ENCODE data around the gene ZFHX2. TPM values are rescaled to one million over a fixed set of nuclear protein-coding genes. Genes with fewer than 3 reads are reported as not detected.

The ZFHX2 gene
- total and polyA plus RNA-seq, 2 of the 13 experiments (the other 11 are each of a cell fraction or from before 2014, with no cell fraction given), result 0.17 to 0.44 TPM

DNA sequence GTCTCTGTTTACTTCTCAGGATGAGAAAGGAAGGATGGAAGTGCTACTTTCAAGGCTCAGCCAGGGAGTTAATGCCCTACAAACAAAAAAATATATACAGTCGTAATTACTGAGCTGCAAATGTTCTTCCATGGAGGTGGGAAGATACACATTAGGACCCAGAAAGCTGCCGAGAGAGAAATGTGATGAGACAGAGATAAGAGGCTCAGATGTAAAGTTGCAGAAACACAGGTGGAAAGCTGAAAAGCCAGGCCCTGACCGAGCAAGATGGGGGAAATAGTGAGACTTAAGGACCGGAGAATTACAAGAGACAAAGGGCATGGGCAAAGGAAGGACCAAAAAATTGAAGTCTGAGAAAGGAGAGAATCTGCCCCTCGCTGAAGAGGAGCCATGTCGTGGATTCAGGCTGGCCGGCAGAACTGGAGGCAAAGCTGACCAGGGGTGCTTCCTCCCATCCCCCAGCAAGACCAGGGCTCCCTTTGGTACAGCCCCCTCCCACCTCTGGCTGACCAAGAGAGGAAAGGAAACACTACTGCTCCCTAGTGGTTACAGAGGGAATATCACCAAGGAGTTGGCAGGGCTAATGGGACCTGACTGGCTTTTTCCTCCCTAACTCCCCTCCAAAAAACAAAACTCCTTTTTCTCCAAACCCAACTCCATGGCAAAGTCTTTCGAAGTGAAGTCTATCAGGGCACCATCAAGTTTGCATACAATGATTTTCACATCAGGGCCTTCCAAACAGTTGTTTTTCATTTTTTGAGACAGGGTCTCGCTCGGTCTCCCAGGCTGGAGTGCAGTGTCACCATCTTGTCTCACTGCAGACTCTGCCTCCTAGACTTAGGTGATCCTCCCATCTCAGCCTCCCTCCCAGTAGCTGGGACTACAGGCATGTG, 12.1 kb downstream of the ZFHX2 start (continued):
- TF ChIP-seq, protein P1, sequence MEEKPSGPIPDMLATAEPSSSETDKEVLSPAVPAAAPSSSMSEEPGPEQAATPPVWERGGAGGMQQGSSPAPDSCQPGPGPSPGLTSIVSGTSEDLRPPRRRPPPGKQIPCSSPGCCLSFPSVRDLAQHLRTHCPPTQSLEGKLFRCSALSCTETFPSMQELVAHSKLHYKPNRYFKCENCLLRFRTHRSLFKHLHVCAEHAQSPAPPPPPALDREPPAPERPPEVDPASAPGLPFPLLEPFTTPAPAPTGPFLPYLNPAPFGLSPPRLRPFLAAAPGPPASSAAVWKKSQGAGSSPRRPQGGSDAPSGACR (CRISPR knock-in tag; IDR thresholded peaks at IDR 0.05), result no peak
- no peak for TF ChIP-seq BORCS8-MEF2B (CRISPR knock-in tag; IDR thresholded peaks at IDR 0.05)
- no peak for TF ChIP-seq HHEX (CRISPR knock-in tag; IDR thresholded peaks at IDR 0.05)
- TF ChIP-seq KLF12 (CRISPR knock-in tag; IDR thresholded peaks at IDR 0.05; ENCODE audit: borderline replicate concordance), result no peak
- TF ChIP-seq GATA4 (IDR thresholded peaks at IDR 0.05; ENCODE audit: borderline replicate concordance, low read depth), result no peak
- no peak for TF ChIP-seq PCBP1 (IDR thresholded peaks at IDR 0.05; ENCODE audit: borderline replicate concordance, low read depth, low read length)
- TF ChIP-seq, protein P2, sequence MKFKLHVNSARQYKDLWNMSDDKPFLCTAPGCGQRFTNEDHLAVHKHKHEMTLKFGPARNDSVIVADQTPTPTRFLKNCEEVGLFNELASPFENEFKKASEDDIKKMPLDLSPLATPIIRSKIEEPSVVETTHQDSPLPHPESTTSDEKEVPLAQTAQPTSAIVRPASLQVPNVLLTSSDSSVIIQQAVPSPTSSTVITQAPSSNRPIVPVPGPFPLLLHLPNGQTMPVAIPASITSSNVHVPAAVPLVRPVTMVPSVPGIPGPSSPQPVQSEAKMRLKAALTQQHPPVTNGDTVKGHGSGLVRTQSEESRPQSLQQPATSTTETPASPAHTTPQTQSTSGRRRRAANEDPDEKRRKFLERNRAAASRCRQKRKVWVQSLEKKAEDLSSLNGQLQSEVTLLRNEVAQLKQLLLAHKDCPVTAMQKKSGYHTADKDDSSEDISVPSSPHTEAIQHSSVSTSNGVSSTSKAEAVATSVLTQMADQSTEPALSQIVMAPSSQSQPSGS (CRISPR knock-in tag; IDR thresholded peaks at IDR 0.05), result no peak
- TF ChIP-seq, protein P3, sequence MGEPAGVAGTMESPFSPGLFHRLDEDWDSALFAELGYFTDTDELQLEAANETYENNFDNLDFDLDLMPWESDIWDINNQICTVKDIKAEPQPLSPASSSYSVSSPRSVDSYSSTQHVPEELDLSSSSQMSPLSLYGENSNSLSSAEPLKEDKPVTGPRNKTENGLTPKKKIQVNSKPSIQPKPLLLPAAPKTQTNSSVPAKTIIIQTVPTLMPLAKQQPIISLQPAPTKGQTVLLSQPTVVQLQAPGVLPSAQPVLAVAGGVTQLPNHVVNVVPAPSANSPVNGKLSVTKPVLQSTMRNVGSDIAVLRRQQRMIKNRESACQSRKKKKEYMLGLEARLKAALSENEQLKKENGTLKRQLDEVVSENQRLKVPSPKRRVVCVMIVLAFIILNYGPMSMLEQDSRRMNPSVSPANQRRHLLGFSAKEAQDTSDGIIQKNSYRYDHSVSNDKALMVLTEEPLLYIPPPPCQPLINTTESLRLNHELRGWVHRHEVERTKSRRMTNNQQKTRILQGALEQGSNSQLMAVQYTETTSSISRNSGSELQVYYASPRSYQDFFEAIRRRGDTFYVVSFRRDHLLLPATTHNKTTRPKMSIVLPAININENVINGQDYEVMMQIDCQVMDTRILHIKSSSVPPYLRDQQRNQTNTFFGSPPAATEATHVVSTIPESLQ (CRISPR knock-in tag; conservative IDR thresholded peaks at IDR 0.05), result no peak
- no peak for TF ChIP-seq SRSF1 (optimal IDR thresholded peaks at IDR 0.05; ENCODE audit: low read depth, low read length)
- TF ChIP-seq GLI4 (CRISPR knock-in tag; IDR thresholded peaks at IDR 0.05; ENCODE audit: borderline replicate concordance), result no peak
- no peak; the same call in 1 of the 2 replicates for TF ChIP-seq MAFG (CRISPR knock-in tag; IDR thresholded peaks at IDR 0.05)
- TF ChIP-seq ZNF552 (CRISPR knock-in tag; IDR thresholded peaks at IDR 0.05; ENCODE audit: borderline replicate concordance), result no peak
- TF ChIP-seq IRF2 (CRISPR knock-in tag; IDR thresholded peaks at IDR 0.05), result no peak
- no peak for TF ChIP-seq ZFAT (CRISPR knock-in tag; conservative IDR thresholded peaks at IDR 0.05)
- no peak for TF ChIP-seq ZNF567 (CRISPR knock-in tag; IDR thresholded peaks at IDR 0.05; ENCODE audit: borderline replicate concordance)
- 0 out of 2 replicates have a peak, but pooled peaks have one; percentile 16 for TF ChIP-seq ZNF766 (CRISPR knock-in tag; IDR thresholded peaks at IDR 0.05; ENCODE audit: borderline replicate concordance)
- TF ChIP-seq ZNF354B (CRISPR knock-in tag; IDR thresholded peaks at IDR 0.05), result 0 out of 2 replicates have a peak, but pooled peaks have one; percentile 17
- no peak for TF ChIP-seq ZNF547 (CRISPR knock-in tag; IDR thresholded peaks at IDR 0.05)
- TF ChIP-seq ARNT2 (CRISPR knock-in tag; IDR thresholded peaks at IDR 0.05; ENCODE audit: low read depth), result no peak; the same call in 1 of the 2 replicates
- TF ChIP-seq PHF5A (CRISPR knock-in tag; IDR thresholded peaks at IDR 0.05; ENCODE audit: low read depth, unreplicated experiment), result no peak
- TF ChIP-seq, protein P4, sequence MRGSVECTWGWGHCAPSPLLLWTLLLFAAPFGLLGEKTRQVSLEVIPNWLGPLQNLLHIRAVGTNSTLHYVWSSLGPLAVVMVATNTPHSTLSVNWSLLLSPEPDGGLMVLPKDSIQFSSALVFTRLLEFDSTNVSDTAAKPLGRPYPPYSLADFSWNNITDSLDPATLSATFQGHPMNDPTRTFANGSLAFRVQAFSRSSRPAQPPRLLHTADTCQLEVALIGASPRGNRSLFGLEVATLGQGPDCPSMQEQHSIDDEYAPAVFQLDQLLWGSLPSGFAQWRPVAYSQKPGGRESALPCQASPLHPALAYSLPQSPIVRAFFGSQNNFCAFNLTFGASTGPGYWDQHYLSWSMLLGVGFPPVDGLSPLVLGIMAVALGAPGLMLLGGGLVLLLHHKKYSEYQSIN (CRISPR knock-in tag; IDR thresholded peaks at IDR 0.05; ENCODE audit: borderline replicate concordance), result no peak

All from HepG2 (cell line).